Transverse colon (tissue), 4 donors: Measurements from ENCODE around the gene CTNNBIP1.

Source experiments
- POLR2A ChIP-seq: fragments of 450-650 bp; IDR thresholded peaks from one replicate; pipeline ENCODE4 v1.6.1; 2016; ENCODE audit warnings: antibody characterized with exemption, mild to moderate bottlenecking, moderate library complexity
- POLR2AphosphoS5 ChIP-seq, 3 donors: sonication (generic); formaldehyde crosslinking; IDR thresholded peaks; one replicate each; pipeline ENCODE4 v1.6.1; 2016; ENCODE audit warnings: antibody characterized with exemption in 3 of 3
- TF ChIP-seq, protein P1 (sequence below), 5 experiments: fragments of 200-600 bp in 3 of 5; fragments of 450-650 bp in 2 of 5; sonication (generic) in 3 of 5; IDR thresholded peaks; 1 replicate in 2 of 5; 2 replicates in 3 of 5; pipeline ENCODE4 v1.5.1; 2016 to 2017; ENCODE audit warnings: antibody characterized with exemption in 5 of 5, inconsistent platforms in 3 of 5, mild to moderate bottlenecking in 2 of 5, moderate library complexity in 1 of 5

DNA sequence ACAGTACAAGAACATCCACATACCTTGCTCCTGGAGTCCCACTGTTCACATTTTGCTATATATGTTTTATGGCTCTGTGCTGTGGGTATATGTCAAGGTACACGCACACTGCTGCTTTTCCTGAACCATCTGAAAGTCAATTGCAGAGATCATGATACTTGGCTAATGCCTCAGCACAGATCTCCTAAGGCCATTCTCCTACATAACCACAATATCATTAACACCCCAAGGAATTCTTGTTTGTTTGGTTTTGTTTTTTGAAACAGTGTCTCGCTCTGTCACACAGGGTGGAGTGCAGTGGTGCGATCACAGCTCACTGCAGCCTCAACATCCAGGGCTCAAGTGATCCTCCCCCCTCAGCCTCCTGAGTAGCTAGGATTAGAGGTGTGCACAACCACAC lies 16.0 kb downstream of the CTNNBIP1 start:
- no peak for TF ChIP-seq POLR2AphosphoS5 (IDR thresholded peaks at IDR 0.05)
- TF ChIP-seq POLR2A = no peak
- TF ChIP-seq, protein P1, sequence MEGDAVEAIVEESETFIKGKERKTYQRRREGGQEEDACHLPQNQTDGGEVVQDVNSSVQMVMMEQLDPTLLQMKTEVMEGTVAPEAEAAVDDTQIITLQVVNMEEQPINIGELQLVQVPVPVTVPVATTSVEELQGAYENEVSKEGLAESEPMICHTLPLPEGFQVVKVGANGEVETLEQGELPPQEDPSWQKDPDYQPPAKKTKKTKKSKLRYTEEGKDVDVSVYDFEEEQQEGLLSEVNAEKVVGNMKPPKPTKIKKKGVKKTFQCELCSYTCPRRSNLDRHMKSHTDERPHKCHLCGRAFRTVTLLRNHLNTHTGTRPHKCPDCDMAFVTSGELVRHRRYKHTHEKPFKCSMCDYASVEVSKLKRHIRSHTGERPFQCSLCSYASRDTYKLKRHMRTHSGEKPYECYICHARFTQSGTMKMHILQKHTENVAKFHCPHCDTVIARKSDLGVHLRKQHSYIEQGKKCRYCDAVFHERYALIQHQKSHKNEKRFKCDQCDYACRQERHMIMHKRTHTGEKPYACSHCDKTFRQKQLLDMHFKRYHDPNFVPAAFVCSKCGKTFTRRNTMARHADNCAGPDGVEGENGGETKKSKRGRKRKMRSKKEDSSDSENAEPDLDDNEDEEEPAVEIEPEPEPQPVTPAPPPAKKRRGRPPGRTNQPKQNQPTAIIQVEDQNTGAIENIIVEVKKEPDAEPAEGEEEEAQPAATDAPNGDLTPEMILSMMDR (IDR thresholded peaks at IDR 0.05) = no peak
